OCI-LY3 (cell line): Measurements from ENCODE around the gene PPIL1.
A peak's percentile ranks its signal among the peaks of the same experiment; 100 is the strongest.

Source experiments
- H2AFZ ChIP-seq: fragments of 200-600, 300-600 bp; shearing (Covaris generic); 2 replicates; pipeline ENCODE4 v1.6.0; 2014; ENCODE audit warnings: antibody characterized with exemption, low read depth, low read length
- H3K27ac ChIP-seq: fragments of 200-600, 300-600 bp; sonication (generic); 2 replicates; pipeline ENCODE4 v1.5.1; 2014; ENCODE audit warnings: mild to moderate bottlenecking, low read length, moderate library complexity, mixed read lengths
- H3K27me3 ChIP-seq: fragments of 200-600, 300-600 bp; sonication (generic); 2 replicates; pipeline ENCODE4 v1.6.1; 2014; ENCODE audit warnings: low read depth, low read length, mixed read lengths
- H3K36me3 ChIP-seq: fragments of 200-600, 300-600 bp; sonication (generic); replicated peaks from 2 replicates; pipeline ENCODE3; 2014; ENCODE audit warnings: low read depth, low read length, mixed read lengths
- H3K4me1 ChIP-seq: fragments of 300-600, 200-600 bp; sonication (generic); 2 replicates; pipeline ENCODE4 v1.6.1; 2014; ENCODE audit warnings: low read length, mixed read lengths
- H3K4me2 ChIP-seq: fragments of 200-600, 300-600 bp; sonication (generic); 2 replicates; pipeline ENCODE4 v1.6.1; 2014; ENCODE audit warnings: low read length, mixed read lengths
- H3K4me3 ChIP-seq: fragments of 300-600, 200-600 bp; sonication (generic); 2 replicates; pipeline ENCODE4 v1.5.1; 2014; ENCODE audit warnings: antibody characterized with exemption, mild to moderate bottlenecking, low read length, moderate library complexity
- H3K79me2 ChIP-seq: fragments of 300-600, 200-600 bp; shearing (Covaris generic); 2 replicates; pipeline ENCODE4 v1.6.1; 2014; ENCODE audit warnings: mild to moderate bottlenecking, low read length, mixed read lengths
- H3K9ac ChIP-seq: fragments of 300-600, 200-600 bp; shearing (Covaris generic); 2 replicates; pipeline ENCODE4 v1.6.0; 2014; ENCODE audit warnings: mild to moderate bottlenecking, low read length, moderate library complexity
- H3K9me3 ChIP-seq: fragments of 200-600, 300-600 bp; shearing (Covaris generic); 2 replicates; pipeline ENCODE4 v1.6.1; 2014; ENCODE audit warnings: low read length, mixed read lengths; ENCODE audit not compliant: insufficient read depth
- H4K20me1 ChIP-seq: fragments of 200-600, 300-600 bp; sonication (generic); 2 replicates; pipeline ENCODE4 v1.6.1; 2016; ENCODE audit warnings: low read length, mixed read lengths; ENCODE audit not compliant: insufficient read depth
- EZH2phosphoT487 ChIP-seq: fragments of 200-600 bp; shearing (Covaris generic); IDR thresholded peaks from 2 replicates; pipeline ENCODE4 v1.6.1; 2018; ENCODE audit warnings: antibody characterized with exemption, mixed run types, low read depth
- TF ChIP-seq, protein P1 (sequence below): fragments of 200-600, 300-600 bp; sonication (generic); IDR thresholded peaks from 2 replicates; pipeline ENCODE4 v1.5.1; 2014; ENCODE audit warnings: antibody characterized with exemption, low read length, low read depth

The PPIL1 gene

DNA sequence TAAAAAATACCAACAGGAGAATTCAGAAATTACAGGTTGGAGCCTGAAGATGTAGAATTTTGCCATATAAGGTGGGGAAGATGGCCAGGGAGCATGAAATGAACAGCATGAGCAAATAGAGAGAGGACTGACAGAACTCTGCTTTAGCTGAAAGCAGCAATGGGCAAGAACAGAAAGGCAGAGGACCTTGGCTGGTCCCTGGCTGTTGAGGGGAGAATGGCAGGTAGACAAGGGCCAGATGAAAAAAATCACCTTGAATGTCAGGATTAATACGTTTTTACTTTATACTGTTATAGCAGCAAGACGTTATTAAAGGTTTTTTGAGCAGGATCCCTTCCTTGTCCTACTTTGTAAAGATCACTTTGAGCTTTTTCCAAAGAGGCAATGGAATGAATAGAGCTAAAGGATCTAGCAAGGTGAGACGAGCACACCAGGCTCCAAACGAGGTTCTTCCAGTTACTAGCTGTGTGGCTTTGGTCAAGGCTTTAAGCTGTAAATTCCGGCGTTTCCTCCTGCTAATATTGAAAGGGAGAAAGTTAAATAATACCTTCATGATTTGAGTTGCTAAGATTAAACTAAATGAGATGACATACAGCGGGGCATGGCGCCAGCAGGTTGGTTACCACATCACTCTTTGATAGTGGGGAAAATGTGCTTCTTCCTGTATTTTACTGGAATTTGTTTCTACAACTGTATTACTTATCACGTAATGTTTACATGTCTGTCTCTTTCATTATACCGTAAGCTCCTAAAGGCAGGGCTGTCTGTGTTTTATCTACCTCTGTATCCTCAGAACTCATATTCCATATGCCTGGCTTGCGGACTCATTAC, 776 bp downstream of the PPIL1 start:
- H3K4me2 ChIP-seq: peak overlapping the region; percentile 85
- H3K27me3 ChIP-seq: no peaks in the 10 kb centered on the region
- H3K4me1 ChIP-seq: peaks cover 15% of the 10 kb centered on the region
- H4K20me1 ChIP-seq: no peaks in the 10 kb centered on the region
- H3K36me3 ChIP-seq: peaks cover 13% of the 10 kb centered on the region
- H3K27ac ChIP-seq: peak overlapping the region; percentile 75
- no peak for TF ChIP-seq EZH2phosphoT487
- TF ChIP-seq, protein P1, sequence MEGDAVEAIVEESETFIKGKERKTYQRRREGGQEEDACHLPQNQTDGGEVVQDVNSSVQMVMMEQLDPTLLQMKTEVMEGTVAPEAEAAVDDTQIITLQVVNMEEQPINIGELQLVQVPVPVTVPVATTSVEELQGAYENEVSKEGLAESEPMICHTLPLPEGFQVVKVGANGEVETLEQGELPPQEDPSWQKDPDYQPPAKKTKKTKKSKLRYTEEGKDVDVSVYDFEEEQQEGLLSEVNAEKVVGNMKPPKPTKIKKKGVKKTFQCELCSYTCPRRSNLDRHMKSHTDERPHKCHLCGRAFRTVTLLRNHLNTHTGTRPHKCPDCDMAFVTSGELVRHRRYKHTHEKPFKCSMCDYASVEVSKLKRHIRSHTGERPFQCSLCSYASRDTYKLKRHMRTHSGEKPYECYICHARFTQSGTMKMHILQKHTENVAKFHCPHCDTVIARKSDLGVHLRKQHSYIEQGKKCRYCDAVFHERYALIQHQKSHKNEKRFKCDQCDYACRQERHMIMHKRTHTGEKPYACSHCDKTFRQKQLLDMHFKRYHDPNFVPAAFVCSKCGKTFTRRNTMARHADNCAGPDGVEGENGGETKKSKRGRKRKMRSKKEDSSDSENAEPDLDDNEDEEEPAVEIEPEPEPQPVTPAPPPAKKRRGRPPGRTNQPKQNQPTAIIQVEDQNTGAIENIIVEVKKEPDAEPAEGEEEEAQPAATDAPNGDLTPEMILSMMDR: no peak; the same call in 1 of the 2 replicates
- peak overlapping the region; percentile 97 for H2AFZ ChIP-seq
- H3K9ac ChIP-seq: peak overlapping the region; percentile 89
- no peaks in the 10 kb centered on the region for H3K9me3 ChIP-seq
- peak overlapping the region; percentile 87 for H3K4me3 ChIP-seq
- H3K79me2 ChIP-seq: peaks cover 40% of the 10 kb centered on the region

DNA sequence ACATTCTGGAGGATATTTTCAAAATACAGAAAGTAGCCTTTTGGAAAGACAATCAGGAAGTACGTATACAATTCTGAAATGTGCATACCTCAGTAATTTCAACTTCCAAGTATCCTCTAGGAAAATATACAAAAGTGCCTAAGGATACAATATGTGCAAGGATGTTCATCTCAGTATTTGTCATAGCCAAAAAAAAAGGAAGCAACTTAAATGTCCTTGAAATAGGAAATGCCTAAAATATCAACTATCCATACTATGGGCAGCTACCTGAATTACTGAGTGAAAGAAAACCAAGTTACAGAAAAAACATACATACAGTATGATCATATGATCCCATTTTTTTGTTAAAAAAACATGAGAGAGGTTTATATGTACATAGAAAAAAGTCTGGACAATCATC, 1.5 kb downstream of the PPIL1 start:
- Histone ChIP-seq H3K4me1 (peaks cover 15% of the 10 kb centered on the region), H3K36me3 (peaks cover 13% of the 10 kb centered on the region), H3K4me2 (peak overlapping the region; percentile 85), H3K27ac (no peak overlapping the region), H4K20me1 (no peaks in the 10 kb centered on the region), H3K9me3 (no peaks in the 10 kb centered on the region), H2AFZ (no peak overlapping the region), H3K4me3 (peak overlapping the region; percentile 87), H3K9ac (no peak overlapping the region), H3K79me2 (peaks cover 46% of the 10 kb centered on the region), H3K27me3 (no peaks in the 10 kb centered on the region)
- TF ChIP-seq EZH2phosphoT487: no peak
- TF ChIP-seq, protein P1: no peak

DNA sequence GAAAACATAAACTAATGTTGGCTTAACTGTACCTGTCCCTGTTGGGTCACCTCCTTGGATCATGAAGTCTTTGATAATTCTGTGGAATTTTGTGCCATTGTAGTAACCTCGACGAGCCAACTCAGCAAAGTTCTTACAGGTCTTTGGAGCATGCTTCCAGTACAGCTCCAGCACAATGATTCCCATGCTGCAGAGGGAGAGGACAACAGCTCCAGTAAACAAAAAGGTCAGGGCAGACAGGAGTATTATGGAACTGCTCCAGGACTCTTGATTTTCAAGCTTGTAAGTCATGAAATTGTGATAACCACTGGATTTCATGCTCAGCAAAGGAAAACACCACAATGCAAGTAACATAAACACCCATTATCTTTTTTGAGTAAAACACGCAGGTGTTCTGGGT, 2.9 kb downstream of the PPIL1 start:
- TF ChIP-seq, protein P1: no peak
- TF ChIP-seq EZH2phosphoT487: no peak
- no peak overlapping the region for H2AFZ ChIP-seq
- H3K9me3 ChIP-seq: no peaks in the 10 kb centered on the region
- peaks cover 61% of the 10 kb centered on the region for H3K79me2 ChIP-seq
- H3K36me3 ChIP-seq: peaks cover 23% of the 10 kb centered on the region
- H4K20me1 ChIP-seq: no peaks in the 10 kb centered on the region
- H3K4me3 ChIP-seq: no peak overlapping the region
- no peak overlapping the region for H3K27ac ChIP-seq
- H3K9ac ChIP-seq: no peak overlapping the region
- peaks cover 15% of the 10 kb centered on the region for H3K4me1 ChIP-seq
- no peaks in the 10 kb centered on the region for H3K27me3 ChIP-seq
- H3K4me2 ChIP-seq: no peak overlapping the region

DNA sequence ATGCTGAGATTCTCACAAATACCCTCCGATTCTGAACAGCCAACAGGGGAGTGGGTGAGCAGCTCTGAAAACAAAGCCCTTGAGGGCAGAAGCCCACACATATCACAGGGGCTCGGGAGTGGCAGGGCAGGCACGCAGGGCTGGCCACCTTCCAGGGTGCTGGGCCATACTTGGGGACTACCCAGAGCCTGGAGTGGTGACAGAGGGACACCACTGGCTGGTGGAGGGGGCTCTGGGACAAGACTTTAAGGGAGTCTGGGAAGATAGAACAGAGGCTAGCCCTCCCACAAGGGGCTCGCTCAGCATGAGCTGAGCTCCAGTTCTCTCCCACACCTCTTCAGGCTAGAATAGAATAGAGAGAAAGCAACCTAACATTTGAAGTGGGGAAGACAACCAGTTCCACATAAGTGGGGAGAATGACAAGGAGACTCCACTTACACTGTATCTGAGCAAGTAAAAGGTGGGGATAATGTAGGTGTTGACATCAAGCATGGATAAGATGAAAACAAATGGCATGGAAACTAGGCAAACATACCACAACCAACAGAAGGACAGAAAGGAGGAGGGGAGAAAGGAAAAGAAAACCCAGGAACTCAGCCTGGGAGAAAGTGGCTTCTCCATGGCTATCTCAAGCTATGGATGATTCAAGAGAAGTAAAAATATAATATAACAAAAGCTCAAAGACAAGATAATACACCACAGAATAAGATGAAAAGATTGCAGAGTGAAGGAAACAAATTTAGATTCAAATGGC, 7.0 kb downstream of the PPIL1 start:
- Histone ChIP-seq H3K79me2 (peaks cover 82% of the 10 kb centered on the region), H3K4me3 (no peak overlapping the region), H3K4me1 (no peaks in the 10 kb centered on the region), H3K4me2 (no peak overlapping the region), H3K9me3 (no peaks in the 10 kb centered on the region), H3K9ac (no peak overlapping the region), H4K20me1 (0 out of 2 replicates have a peak, but pooled peaks cover 7% of the 10 kb centered on the region), H3K27ac (no peak overlapping the region), H2AFZ (no peak overlapping the region), H3K27me3 (no peaks in the 10 kb centered on the region), H3K36me3 (peaks cover 59% of the 10 kb centered on the region)
- no peak for TF ChIP-seq EZH2phosphoT487
- TF ChIP-seq, protein P1: no peak
